A673 (cell line): ENCODE results near the gene YBX3.

ENCODE experiments used
- CTCF ChIP-seq: fragments of 300-800, 200-600 bp; sonication (generic); conservative IDR thresholded peaks from 2 replicates; pipeline ENCODE4 v1.5.1; 2017; ENCODE audit warnings: low read depth, mild to moderate bottlenecking, antibody characterized with exemption, low read length, moderate library complexity, mixed read lengths
- EZH2 ChIP-seq: fragments of 200-600 bp; sonication (generic); IDR thresholded peaks from 2 replicates; pipeline ENCODE4 v1.6.1; 2017; ENCODE audit warnings: borderline replicate concordance, low read depth, mild to moderate bottlenecking, mixed read lengths, antibody characterized with exemption, low read length; ENCODE audit not compliant: poor library complexity, severe bottlenecking

- no peak for TF ChIP-seq EZH2
- no peak for TF ChIP-seq CTCF
These were observed 53.6 kb downstream of the YBX3 start for GRCh38 chr12:10669533-10669932.
